Islet precursor cell (in vitro differentiated cells): ENCODE measurements around the gene KRAS.
"Not testable (repeated sequence)": the region's sequence is repeated elsewhere in the genome, so short reads cannot be mapped to it uniquely, and the experiment has no call there.

Experiments used
- DNase-seq: peaks from one replicate; pipeline ENCODE4 v3.0.0-alpha.2; 2018

KRAS gene

DNA sequence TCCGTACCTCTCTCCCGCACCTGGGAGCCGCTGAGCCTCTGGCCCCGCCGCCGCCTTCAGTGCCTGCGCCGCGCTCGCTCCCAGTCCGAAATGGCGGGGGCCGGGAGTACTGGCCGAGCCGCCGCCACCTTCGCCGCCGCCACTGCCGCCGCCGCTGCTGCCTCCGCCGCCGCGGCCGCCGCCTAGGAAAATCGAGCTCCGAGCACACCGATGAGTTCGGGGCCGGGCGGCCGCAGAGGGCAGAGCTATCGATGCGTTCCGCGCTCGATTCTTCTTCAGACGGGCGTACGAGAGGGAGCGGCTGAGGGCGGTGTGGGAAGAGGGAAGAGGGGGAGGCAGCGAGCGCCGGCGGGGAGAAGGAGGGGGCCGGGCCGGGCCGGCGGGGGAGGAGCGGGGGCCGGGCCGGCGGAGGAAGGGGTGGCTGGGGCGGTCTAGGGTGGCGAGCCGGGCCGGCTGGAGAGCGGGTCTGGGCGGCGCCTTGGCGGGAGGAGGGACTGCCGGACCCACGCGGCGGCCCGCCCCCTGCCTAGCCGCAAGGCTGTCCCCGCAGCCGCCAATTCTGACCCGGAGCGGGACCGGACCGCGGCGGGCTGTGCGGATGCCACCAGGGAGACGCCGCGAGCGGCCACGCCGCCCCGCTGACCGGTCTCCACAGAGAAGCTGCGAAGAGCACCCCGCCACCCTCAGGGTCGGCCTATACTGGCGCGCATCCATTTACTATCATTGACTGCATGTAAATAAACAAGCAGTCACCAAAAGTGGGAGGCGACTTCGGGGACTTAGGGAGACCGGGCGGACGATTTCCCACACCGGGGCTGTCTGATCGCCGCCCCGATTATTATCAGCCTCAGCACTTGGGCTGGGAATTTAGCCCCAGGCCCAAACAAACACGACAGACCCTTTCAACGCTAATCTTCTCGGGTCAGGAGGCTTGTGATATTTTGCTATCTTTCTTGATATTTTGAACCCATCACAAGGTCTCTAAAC lies at the start of gene KRAS:
TSS of gene KRAS (minus strand) at position 186 of the 987 bp plus-strand sequence.
- DNase-seq, result peak; percentile 99

DNA sequence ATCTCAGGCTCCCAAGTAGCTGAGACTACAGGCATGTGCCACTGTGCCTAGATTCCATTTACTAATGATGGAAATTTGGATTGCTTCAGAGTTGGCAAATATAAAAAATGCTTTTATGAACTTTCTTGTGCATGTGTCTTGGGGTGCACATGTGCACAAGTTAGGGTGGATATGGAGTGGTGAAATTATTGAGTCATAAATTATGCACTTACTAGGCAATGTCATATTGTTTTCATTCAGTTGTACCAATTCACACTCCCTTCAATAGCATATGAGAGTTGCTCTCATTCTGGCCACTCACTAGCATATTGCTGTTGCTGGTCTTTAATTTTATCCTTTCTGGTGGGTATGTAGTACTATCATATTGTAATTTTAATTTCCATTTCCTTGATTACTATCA lies 45.7 kb upstream of the KRAS start:
- DNase-seq, result no peak

DNA sequence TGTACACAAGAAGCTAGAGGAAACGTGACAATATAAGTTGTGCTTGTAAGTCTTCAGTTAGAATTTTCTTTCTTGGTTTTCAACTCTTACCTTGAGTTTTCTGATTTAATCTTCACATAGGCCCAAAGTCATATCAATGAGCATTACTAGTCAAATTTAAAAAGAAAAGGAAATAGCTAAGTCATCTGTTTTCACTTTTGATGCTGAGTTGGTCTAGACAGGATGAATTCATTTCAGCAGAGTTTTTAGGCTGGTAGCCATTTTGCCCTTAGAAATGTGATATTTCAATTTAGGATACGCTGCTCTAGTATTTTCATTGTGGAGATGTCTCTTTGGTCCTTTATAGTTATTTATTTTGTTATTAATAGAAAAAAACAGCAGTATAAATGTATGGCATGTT lies 44.6 kb upstream of the KRAS start:
- DNase-seq, result no peak

DNA sequence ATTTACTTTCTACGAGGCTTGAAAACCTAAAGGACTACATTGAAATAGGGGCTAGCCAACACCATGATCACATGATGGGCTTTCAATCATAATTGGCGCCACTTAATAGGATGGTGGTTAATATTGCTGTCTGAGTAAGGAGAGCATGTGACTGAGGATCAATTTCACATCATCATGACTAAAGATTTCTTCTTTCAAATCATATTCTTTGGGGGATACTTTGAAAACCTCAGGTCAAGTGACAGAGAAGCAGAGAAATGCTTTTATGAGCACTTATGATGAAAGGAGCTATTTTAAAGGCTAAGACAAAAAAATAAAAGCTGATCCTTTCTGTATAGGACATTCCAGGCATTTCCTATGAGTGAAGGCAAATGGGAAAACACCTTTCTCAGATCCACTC lies 42.9 kb upstream of the KRAS start:
- DNase-seq, result no peak

DNA sequence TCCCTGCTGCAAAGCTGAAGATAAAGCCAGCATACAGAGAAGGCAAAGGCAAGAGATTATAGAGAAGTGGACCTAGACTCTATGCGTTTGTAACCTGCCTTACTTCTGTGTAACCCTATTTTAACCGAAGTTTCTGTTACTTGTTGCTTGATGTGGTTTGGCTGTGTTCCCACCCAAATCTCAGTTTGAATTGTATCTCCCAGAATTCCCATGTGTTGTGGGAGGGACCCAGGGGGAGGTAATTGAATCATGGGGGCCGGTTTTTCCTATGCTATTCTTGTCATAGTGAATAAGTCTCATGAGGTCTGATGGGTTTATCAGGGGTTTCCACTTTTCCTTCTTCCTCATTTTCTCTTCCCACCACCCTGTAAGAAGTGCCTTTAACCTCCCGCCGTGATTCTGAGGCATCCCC lies 42.1 kb upstream of the KRAS start:
- not testable (repeated sequence) for DNase-seq

DNA sequence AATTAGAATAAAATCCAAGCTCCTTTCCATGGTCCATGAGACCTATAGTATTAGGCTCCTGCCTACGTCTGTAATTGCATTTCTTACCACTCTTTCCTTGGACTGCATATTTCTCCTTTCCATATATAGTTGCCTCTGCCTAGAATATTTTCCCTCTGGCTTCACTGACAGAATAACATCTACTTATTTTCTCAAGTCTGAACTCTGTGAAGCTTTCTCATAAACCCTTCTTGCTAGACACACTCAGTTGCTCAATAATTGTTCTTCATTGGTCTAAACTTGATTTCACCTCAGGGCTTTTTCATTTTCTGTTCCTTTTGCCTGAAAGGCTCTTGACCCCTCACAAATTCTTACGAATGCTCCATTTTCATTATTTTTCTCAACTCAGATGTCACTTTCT lies 36.9 kb upstream of the KRAS start:
- DNase-seq, result no peak

DNA sequence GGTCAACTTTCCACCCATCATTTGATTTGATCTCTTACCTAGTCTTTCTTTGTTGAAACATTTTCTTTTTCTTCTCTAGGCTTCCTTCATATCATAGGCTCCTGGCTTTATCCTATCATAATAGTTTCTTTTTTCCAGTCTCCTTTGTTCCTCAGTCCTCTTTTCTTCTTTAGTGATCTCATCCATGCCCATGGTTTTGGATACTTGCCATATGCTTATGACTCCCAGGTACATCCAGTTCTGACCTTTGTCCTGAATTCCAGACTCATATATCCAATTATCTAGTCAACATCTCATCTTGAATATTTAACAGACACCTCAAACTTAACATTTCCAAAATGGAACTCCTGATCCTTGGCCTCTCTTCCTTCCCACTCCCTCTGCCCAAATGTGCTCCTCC lies 36.1 kb upstream of the KRAS start:
- DNase-seq, result no peak

DNA sequence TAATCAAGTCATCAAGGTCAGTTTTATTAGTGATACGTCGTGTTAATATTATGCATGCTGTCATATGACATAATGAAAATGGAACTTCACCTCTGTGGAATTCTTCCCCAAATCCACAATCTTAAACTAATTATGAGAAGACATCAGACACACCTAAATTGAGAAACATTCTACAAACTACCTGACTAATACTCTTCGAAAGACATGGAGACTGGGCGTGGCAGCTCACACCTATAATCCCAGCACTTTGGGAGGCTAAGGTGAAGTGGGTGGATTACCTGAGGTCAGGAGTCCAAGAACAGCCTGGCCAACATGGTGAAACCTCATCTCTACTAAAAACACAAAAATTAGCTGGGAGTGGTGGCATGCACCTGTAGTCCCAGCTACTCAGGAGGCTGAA lies 33.3 kb upstream of the KRAS start:
- no peak for DNase-seq

DNA sequence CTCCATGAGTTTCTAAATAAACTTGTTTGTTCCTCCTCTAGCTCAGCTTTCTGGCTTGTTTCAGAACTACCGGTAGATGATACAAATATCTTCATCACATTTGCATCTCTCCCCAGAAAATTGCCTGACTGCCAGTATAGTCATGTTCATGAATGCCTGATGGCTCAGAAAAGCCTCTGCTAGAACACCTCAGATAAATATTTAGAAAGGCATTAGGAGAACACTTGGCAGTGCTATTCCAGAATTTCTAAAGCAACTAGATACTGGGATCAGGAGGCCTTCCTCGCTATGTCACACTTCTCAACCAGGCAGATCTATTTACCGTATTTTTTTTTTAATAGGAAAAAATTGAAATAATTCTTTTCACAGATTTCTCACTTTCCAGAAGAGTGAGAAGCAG lies 32.3 kb upstream of the KRAS start:
- DNase-seq, result no peak

DNA sequence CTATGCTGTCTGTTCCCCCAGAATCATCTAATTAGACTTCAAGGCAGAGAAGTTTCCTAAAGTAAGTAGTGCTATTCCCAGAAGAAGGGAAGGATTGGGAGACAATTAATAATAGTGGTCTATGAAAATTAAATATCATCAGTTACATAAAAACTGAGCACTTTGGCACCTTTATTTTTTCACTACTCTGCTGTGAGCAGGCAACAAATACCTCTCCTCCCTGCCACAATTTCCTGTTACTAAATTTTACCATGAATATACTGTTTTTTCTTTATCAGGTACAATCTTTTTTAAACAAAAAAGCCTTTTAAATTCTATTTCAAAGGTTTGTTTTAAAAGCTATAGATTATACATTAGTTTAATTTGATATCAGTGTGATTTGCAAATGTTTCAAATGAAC lies 29.4 kb upstream of the KRAS start:
- DNase-seq, result no peak

DNA sequence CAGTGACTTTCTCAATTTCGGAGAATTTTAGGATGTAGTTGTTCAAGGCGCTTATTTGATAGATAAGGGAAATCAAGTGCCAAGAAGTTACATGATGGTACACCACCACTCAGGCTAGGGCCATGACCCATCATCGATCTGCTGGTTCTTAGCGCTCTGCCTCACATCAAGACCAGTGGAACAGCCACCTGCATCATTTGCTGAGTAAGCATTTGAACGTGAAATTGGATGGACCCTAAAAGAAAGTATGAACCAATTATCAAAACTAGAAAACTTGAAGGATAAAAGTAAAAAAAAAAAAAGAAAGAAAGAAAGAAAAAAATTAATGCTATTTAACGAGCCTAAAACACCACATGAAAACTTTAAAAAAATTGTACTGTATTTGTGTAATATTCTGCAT lies 27.5 kb upstream of the KRAS start:
- no peak for DNase-seq

DNA sequence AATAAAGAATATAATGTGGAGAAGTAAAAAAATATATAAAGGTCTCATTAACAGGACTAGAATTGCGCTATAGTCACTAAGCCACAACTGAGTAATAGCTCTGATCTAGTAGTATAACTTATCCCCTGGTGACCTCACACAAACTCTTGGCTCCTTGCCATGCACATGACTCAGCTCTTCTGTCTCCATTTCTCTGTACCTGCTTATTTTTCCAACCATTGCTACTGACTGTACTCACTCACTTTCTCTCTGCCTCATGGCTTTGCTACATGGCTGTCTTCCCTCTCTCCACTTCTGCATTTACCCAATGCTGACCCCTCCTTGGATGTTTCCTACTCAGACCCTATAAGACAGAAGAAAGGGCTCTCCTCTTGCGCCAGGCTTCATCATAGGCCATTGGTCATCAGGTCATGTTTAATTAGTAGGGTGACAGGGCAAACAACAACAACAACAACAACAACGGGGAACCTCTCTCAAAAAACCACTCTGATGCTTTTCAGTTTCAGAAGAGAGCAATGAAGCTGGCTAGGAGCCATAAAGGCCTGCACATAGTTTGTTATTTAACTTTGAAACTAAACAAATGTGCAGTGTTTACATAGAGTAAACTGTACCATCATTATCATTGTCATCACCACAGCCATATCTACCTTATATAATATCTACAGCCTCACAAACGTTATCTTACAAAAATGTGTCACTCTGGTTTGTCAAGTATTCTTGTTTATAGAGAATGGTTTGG lies 25.6 kb upstream of the KRAS start:
- no peak for DNase-seq

DNA sequence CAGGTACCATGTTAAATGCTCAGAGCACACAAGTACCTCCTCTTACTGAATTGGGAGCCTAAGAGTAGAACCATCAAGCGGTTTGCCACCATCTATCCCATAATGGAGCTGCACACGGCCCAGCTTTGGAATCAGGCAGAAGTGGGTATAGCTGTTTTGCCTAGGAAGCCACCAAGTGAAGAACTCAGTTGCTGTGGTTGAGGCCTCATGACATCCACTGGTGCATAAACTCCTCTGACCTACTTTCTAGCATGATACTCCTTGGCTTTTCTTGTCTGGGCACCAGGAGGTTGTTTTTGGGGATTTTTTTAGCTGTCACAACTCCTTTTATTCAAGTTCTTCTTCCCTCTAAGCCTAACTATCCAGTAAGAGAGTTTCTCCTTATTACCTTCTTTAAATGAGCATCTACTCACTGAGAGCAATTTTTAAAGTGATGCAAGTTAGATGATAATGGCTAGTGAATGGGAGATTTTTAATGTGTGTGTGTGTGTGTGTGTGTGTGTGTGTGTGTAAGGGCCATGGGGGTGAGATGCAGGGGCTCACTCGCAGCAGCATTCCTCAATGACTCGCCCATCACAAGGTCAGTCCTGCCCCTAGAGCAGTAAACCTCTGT lies 20.9 kb upstream of the KRAS start:
- DNase-seq, result no peak

DNA sequence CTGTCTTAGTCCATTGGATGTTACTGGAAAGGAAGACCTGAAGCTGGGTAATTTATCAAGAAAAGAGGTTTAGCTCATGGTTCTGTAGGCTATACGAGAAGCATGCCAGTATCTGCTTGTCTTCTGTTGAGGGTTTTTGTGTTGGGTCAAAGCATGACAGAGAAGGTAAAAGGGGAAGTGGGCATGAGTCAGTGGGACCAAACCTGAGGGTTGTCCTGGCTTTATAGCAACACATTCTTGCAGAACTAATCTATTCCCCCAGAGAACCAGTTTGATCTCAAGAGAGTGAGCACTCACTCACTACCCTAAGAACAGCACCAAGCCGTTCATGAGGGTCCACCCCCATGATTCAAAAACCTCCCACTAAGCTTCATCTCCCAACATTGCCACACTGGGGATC lies 19.0 kb upstream of the KRAS start:
- no peak for DNase-seq

DNA sequence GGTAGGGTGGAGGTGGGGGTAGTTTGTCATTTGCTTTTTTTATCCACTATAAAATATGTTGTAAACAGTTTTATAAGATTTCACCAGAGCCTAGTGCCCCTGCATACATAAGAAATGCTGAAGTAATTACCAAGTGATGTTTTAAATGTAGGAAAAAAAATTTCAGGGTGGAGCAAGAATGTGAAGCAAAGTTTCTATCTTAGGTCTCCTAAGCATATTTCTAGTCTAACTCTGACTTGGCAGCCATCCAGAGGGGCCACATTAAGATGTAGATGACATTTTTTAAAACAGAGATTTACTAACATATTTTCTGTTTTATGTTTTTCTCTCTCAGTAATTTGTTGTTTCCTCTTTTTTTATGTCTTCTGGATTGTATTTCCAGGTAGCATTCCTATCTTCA lies 15.8 kb upstream of the KRAS start:
- no peak for DNase-seq

DNA sequence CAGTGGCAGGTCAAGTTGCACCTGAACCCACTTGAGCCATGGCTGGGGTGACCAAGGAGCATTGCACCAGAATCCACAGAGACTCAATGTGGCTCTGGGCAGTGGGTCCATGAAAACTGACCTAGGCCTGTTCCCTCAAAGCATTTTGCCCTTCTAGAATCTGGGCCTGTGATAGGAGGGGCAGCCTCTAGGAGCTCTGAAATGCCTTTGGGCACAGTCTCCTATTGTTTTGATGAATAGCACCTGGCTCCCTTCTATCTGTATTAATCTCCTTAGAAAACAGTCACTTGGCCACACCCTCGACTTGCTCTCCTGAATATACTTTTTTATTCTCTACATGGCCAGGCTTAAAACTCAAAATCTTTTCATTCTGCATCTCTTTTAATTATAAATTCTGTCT lies 14.1 kb upstream of the KRAS start:
- no peak for DNase-seq

DNA sequence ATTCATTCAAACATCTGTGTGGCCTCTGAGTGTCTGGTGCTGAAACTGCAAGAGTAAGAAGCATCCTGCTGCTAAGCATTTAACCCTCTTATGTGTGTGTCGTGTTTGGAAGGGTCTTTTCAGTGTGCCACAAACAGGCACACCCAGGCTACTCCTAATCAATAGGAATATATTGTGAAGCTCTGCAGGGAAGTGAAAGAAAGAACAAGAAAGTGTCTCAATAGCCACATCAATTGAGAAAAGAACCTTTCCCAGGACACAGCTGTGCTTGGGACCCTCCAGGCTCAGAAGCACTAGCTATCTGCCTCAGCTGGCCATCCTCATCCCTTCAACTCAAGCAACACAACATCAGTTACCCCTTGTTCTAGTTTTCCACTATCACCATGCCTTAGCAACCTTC lies 13.4 kb upstream of the KRAS start:
- no peak for DNase-seq

DNA sequence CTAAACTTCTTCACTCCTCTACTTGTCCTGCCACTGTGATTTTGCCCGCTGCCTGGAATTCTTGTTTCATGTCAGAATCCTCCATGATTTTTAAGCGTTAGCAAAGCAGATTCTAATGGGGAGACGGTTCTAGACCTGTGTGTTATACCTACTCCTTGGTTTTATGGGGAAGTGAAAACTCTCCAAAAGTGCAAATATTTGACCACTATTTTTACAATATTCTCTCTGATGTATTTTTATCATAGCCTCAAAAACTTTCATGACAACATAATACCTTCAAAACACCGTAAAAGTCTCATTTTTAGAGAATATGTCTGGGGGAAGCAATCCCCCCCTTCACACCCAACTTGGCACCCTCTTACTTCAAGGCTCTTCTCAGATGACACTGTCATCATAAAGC lies 12.9 kb upstream of the KRAS start:
- no peak for DNase-seq

DNA sequence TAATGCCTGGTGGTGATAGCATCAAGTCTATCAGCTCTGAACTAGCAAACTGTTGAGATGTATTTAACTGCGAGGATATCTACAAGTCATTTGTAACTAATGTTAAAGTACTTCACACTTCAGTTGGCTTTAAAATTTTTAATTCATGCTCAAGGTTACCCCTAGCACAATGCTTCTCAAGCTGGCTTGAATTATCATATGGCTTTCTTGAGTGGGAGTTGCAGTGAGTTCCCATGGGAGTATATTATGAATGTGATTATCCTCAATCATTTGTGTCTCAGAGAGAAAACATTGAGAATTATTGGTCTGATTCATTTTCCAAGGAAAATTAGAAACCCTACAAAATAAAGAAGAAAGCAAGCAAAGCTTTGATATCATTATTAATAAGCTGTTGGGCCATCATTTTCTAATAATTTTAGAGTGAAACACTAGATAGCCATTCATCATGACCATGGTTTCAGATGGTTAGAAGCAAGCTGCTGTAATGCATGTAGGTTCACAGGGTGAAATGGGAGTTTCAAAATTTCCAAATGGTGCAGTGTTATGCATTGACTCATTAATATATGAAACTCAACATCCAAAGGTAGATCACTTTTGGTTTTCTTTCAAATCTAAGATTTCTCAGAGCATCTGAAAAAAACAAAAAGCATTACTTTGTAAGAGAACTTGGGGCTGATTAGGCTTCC lies 11.8 kb upstream of the KRAS start:
- DNase-seq, result no peak

DNA sequence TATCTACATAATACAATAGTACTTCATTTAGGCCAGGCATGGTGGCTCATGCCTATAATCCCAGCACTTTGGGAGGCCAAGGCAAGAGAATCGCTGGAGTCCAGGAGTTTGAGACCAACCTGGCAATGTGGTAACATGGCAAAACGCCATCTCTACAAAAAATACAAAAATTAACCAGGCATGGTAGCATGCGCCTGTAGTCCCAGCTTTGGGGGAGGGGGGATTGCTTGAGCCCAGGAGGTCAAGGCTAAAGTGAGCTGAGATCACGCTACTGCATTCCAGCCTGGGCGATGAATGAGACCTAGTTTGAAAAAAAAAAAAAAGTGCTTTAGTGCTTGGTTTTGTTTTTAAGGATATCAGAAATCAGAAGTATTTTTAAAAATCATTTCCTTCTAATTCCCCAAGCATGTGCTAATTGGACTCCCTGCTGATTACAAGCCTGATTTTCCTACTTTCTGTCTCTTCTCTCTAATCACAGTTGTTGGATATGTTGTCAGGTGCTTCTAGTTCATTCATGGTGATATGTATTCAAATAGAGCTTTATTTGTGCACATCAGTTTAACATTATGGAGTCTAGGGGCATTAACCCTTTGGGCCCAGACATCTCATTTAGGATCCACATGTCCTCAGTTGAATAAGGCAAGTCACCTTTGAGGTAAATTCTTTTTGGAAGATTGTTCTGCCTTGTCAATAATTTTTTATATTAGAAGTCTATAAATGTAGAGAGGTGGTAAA lies 7.0 kb upstream of the KRAS start:
- no peak for DNase-seq

DNA sequence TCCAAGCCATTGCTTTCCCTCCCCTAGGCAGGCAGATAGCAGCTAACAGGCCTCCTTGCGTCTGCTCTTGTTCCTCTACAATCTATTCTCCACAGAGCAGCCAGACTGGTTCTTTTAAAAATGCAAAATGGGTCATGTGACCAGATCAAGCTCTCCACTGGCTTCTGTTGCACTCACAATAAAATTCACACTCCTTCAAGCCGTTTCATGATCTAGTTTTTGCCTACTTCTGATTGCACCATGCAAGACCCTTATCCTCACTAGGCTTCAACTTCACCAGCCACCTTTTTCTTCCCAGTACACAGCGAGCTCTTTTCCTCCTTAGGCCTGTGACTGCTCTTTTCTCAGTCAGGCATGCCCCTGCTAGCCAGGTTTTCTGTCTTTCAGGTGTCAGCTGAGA lies 6.1 kb upstream of the KRAS start:
- peak; percentile 74 for DNase-seq

DNA sequence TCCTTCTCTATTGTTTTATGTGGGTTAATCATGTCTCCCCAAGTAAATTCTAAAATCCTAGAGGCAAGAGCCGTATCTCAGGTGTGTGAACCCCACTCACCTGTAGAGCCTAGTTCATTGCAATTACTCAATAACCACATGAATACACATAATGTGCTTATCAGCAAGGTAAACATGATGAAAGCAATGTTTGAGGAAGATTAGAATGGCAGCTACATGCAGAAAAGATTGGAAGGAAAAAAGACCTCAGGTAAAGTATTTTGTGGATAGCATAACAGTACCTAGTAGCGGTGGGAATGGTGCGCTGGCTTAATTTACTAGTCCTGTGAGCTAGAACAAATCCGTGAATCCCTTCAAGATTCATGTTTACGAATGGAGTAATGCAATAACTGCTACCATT lies 5.3 kb upstream of the KRAS start:
- no peak for DNase-seq
